Activated T-cell treated with anti-CD3 and anti-CD28 coated beads, Interleukin-2, amount 50 U/mL, for 4 hours (primary cell): ENCODE data around the gene TRIM52. TPM values are rescaled to one million over a fixed set of nuclear protein-coding genes. Genes with fewer than 3 reads are reported as not detected.
"Not testable (repeated sequence)": the region's sequence is repeated elsewhere in the genome, so short reads cannot be mapped to it uniquely, and the experiment has no call there.

ENCODE experiments used
- ATAC-seq, 2 donors: fragments of 200-7000 bp; cut with Tn5 transposase; one replicate each; pipeline ENCODE4 v1.10.0; 2021
- DNase-seq: peaks from one replicate; pipeline ENCODE4 v3.0.0-alpha.2; 2020
- H3K27me3 Mint-ChIP-seq: one replicate; pipeline ENCODE4 v1.8.0; 2021; ENCODE audit warnings: low read depth, mixed read lengths
- H3K36me3 Mint-ChIP-seq: one replicate; pipeline ENCODE4 v1.8.0; 2022; ENCODE audit warnings: mixed read lengths; ENCODE audit not compliant: insufficient read depth
- H3K4me1 Mint-ChIP-seq: one replicate; pipeline ENCODE4 v1.8.0; 2021; ENCODE audit warnings: low read depth, mixed read lengths
- H3K4me3 Mint-ChIP-seq: one replicate; pipeline ENCODE4 v1.8.0; 2021; ENCODE audit warnings: mild to moderate bottlenecking, moderate library complexity, mixed read lengths
- H3K9me3 Mint-ChIP-seq: one replicate; pipeline ENCODE4 v1.8.0; 2021; ENCODE audit warnings: mixed read lengths
- total RNA-seq, 3 donors: library from RNA; stranded (reverse); gene quantifications; one replicate each; pipeline ENCODE4 v1.2.1, GENCODE V29; 2021

The TRIM52 gene
- 10 to 100 TPM; 11.4 to 12.5 (median 12.0) TPM for total RNA-seq

DNA sequence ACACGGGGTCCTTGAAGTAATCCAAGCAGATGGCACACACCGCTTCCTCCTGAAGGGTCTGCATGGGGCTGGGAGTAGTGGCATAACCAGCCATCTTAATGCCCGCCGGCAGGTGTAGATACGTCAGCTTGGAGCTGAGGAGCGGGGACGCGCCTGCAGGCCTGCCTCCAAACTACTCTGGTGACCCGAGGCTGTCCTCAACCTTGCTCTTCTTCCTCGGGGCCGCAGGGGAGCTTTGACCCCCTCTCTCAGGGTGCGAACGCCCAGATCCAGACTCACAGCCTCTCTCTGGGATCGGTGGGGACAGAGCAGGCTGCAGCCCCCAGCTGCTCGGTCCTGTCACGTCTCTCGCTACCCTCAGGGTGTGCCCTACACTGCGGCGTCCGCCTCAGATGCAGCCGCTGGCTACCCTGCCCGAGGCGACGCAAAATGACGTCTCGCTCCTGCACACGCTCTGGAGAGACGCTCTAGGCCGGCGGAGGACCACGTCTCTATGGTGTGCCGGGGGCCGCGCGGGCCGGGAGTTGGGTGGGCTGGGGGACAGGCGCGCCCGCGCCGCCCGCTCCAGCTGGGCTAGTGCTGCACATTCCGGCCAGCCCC lies at the start of gene TRIM52:
Gene TRIM52, minus strand, starts transcription at position 424 of the 600 bp plus-strand sequence. Its CDS starts 330 bp downstream, at position 94.
- H3K4me1 Mint-ChIP-seq, result peaks cover 46% of the 10 kb centered on the region

DNA sequence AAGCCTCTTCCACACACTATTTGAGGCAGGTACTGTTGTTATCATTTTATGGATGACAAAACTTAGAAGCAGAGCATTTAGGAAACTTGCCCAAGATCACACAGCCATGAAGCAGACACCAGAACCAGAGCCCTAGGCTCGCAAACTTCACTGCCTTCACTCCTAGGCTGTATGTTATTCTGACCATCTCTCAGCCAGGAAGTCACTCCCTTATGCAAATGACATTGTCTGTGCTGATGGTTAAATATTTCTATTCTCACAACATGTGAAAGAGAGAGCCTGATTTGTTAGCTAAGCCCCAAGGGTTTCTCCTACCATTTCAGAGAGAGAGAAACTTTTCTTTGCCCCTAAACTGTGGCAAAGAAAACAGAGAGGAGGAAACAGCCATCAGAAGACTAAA lies 26.4 kb upstream of the TRIM52 start:
- H3K36me3 Mint-ChIP-seq, H3K4me1 Mint-ChIP-seq, H3K9me3 Mint-ChIP-seq, ATAC-seq, DNase-seq, H3K27me3 Mint-ChIP-seq, H3K4me3 Mint-ChIP-seq: not testable (repeated sequence)

More for the DNA sequence above, at the start of gene TRIM52:
- DNase-seq, result peak; percentile 86
- H3K4me3 Mint-ChIP-seq, result peak within 1 kb of the TSS; percentile 99
- H3K36me3 Mint-ChIP-seq, result peaks cover 23% of the 10 kb centered on the region
- H3K27me3 Mint-ChIP-seq, result no peaks in the 10 kb centered on the region
- no peaks in the 10 kb centered on the region for H3K9me3 Mint-ChIP-seq
- ATAC-seq, result peak; percentile 87 to 88

DNA sequence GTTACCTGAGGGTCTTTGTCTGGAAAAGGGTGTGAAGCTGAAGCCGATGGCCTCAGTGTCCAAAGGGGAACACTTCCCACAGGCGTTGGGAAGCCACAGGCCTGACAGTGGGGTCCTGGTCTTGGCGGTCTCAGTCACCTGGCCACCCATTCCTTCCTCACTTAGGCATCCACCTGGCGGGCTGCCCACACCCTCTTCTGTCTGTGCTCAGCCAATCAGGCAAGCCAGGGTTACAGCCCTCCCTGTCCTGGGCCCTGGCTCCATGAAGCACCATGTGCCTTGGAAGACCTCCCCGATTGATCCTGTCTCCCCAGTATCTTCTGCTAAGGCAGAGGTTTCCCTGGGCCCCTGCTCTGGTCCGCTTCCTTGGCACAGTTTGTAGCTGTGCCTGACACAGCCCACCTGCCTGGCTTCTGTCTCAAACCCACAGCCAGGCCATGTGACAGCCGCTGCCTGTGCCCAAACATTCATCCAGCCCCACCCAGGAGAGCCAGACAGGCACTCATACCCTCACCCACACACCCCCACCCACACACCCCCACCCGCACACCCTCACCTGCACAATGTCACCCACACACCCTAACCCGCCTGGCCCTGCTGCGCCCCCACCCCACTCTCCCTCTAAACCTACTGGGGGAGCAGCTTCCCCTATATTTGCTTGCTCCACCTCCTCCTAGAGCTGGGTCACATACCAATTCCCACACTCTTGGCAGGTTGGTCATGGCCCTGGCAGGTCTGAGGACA lies 25.2 kb upstream of the TRIM52 start:
- ATAC-seq, H3K4me3 Mint-ChIP-seq, DNase-seq, H3K27me3 Mint-ChIP-seq, H3K36me3 Mint-ChIP-seq, H3K4me1 Mint-ChIP-seq, H3K9me3 Mint-ChIP-seq: not testable (repeated sequence)

DNA sequence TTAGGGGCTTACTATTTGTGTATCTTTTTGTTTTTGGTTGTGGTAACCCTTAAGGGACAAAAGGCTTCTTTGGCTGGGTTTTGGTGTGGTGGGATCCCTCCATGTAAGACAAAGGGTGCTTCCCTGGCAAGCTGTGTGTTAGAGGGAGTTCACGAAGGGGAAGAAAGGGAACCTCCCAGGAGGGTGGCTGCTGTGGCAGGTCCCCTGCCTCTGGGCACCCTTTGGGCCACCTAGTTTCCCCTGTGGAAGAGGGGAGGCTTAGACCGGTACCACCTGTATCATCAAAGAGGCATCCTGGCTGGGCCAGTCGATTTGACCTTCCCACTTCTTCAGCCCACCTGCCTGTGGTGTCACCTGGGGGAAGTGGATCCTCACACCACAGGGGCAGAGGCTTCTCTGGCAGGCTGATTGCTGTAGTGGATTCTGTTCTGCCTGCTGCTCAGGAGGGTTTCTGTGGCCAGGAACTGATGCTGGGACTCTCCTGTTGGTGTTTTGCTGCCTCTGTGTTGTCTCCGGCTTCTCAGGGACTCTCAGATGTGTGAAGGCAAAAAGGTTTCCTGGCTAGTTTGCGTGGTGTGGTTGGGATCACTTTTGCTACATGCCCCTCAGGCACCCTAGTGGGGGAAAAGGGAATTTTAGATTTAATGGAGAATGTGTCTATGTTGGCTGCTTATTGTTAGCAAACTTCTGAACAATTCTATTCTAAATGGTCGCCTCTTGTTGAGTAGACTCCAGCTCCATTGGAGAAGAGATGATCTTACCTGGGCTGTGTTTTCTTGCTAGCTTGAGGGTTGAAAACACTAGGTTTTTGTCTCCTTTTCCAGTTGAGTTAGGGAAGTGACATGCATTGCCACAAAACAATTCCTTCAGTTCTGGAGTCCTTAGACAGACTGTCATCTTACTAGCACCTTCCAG lies 23.2 kb upstream of the TRIM52 start:
- H3K4me1 Mint-ChIP-seq, H3K9me3 Mint-ChIP-seq, DNase-seq, H3K27me3 Mint-ChIP-seq, ATAC-seq, H3K36me3 Mint-ChIP-seq, H3K4me3 Mint-ChIP-seq: not testable (repeated sequence)

DNA sequence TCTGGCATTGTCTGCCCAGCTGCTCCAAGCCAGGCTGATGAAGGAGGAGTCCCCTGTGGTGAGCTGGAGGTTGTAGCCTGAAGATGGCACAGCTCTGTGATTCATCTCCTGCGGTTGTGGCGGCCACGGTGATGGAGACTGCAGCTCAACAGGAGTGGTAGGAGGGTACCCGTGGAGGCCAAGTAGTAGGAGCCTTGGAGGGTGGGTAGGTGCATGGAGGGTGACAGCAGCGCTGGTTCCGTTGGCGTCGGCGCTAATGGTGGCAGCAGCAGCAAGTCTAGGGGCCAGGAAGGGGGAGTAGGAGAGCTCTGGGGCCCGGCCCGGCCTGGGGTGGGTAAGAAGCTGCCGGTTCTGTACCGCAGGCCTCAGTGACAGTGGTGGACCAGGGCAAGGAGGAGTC lies 22.4 kb upstream of the TRIM52 start:
- DNase-seq, result no peak
- no peaks in the 10 kb centered on the region for H3K36me3 Mint-ChIP-seq
- H3K27me3 Mint-ChIP-seq, result no peaks in the 10 kb centered on the region
- H3K4me3 Mint-ChIP-seq, result no peak overlapping the region
- H3K9me3 Mint-ChIP-seq, result no peaks in the 10 kb centered on the region
- no peak for ATAC-seq
- H3K4me1 Mint-ChIP-seq, result peaks cover 2% of the 10 kb centered on the region

DNA sequence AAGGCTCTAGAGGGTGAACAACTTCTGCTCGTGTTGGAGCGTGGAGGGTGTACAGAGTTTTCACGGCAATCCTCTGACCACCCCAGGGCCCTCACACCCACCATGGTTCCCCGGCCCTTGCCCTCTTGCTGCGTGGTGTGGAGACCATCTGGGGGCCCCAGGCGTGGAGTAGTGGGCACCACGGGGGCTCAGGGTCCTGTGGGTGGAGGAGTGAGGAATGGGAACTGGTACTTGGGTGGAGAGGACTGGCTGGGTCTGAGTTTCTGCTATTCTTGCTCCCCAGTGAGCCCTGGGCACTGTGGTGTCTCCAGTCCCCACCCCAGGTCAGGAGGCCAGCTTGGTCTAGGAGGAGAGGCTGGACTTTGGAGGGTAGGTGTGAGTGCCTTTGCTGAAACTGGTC lies 21.9 kb upstream of the TRIM52 start:
- DNase-seq, result no peak
- Mint-ChIP-seq H3K4me1 (peaks cover 2% of the 10 kb centered on the region), H3K27me3 (no peaks in the 10 kb centered on the region)

DNA sequence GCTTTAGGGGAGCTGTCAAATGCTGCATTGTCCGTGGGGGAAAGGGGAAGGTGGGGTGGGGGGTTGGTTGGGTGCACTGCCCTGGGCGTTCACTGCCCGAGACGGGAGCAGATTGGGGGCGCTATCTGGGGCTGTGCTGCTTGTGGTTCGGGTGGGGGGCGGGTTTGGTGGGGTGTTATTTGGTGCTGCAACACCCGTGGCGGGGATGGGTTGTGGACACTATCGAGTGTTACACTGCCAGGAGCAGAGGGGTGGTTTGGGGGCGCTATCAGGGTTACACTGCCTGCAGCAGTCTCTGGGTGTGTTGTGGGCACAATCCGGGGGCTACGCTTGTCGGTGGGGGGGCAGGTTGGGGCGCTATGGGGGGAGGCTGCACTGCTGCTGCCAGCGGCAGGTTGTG lies 21.5 kb upstream of the TRIM52 start:
- not testable (repeated sequence) for H3K27me3 Mint-ChIP-seq, H3K4me1 Mint-ChIP-seq, DNase-seq, H3K9me3 Mint-ChIP-seq, H3K36me3 Mint-ChIP-seq, ATAC-seq, H3K4me3 Mint-ChIP-seq

More for the DNA sequence above, 21.9 kb upstream of the TRIM52 start:
- H3K36me3 Mint-ChIP-seq, result no peaks in the 10 kb centered on the region
- no peak for ATAC-seq
- H3K4me3 Mint-ChIP-seq, result no peak overlapping the region
- H3K9me3 Mint-ChIP-seq, result no peaks in the 10 kb centered on the region

DNA sequence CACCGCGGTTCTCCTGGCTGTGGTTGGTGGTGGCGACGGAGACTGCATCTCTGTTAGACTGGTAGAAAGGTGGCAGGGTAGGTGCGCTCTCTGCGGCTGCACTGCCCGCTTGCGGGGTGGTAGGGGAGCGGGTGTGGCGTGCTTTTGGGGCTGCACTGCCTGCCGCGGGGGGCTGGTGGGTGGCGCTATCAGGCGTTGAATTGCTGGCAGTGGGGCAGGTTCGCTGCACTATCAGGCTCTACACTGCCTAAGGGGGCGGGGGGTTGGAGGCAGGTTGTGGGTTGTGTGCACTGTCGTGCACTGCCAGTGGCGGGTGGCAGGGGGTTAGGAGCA lies 21.0 kb upstream of the TRIM52 start:
- no peak for ATAC-seq
- Mint-ChIP-seq H3K27me3 (no peaks in the 10 kb centered on the region), H3K9me3 (no peaks in the 10 kb centered on the region), H3K4me3 (no peak overlapping the region), H3K4me1 (peaks cover 2% of the 10 kb centered on the region), H3K36me3 (no peaks in the 10 kb centered on the region)
- no peak for DNase-seq

DNA sequence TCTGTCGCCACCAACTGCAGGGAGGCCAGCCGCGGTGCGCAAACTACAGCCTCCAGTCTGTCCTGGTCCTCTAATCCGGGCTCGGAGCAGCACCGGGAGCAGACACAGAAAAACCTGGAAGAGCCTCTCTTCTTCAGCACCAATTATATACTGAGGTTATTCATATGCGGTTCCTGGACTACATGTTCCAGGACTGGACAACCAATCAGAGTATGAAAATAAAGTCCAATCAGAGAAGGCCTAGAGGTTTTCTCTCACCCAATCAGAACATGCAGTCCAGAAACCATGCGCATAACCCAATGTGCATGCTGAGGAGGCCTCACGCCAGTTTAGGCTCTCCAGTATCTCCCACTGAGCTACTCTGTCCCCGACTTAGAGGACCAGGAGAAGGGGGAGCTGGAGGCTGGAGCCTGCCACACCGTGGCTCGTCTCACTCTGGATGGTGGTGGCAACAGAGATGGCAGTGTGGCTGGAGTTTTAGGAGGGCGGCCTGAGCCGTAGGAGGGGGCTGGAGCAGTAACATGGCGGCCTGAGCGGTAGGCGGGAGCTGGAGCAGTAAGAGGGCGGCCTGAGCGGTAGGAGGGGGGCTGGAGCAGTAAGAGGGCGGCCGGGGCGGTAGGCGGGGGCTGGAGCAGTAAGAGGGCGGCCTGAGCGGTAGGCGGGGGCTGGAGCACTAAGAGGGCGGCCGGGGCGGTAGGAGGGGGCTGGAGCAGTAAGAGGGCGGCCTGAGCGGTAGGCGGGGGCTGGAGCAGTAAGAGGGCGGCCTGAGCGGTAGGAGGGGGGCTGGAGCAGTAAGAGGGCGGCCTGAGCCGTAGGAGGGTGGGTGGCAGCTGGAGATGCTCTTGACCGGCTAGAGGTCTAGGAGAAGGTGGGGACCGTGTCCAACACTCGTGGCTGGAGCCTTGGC lies 20.4 kb upstream of the TRIM52 start:
- Mint-ChIP-seq H3K4me1 (peaks cover 2% of the 10 kb centered on the region), H3K27me3 (no peaks in the 10 kb centered on the region), H3K36me3 (no peaks in the 10 kb centered on the region), H3K4me3 (no peak overlapping the region), H3K9me3 (no peaks in the 10 kb centered on the region)
- no peak for DNase-seq
- no peak for ATAC-seq

DNA sequence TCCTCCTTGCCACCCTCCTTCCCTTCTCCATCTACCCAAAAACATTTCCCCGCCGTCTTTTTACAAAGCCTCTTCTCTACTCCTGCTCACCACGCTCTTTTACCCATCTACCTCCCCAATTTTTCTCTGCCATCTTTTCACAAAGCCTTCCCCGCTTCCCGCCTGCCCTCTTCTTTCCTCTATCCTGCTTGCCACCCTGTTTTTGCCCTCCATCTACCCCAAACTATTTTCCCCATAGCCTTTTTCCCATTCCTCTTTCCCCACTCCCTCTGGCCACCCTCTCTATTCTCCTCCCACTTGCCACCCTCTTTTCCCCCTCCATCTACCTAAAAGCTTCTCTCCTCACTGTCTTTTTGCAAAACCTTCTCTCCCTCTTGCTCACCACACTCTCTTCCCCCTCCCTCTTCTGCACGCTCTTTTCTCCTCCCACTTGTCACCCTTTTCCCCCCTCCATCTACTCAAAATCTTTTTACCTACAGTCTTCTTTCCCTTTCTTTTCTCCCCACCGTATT lies 19.4 kb upstream of the TRIM52 start:
- Mint-ChIP-seq H3K4me3 (no peak overlapping the region), H3K4me1 (peaks cover 2% of the 10 kb centered on the region), H3K36me3 (no peaks in the 10 kb centered on the region), H3K27me3 (no peaks in the 10 kb centered on the region), H3K9me3 (no peaks in the 10 kb centered on the region)
- ATAC-seq (no peak), DNase-seq (no peak)

DNA sequence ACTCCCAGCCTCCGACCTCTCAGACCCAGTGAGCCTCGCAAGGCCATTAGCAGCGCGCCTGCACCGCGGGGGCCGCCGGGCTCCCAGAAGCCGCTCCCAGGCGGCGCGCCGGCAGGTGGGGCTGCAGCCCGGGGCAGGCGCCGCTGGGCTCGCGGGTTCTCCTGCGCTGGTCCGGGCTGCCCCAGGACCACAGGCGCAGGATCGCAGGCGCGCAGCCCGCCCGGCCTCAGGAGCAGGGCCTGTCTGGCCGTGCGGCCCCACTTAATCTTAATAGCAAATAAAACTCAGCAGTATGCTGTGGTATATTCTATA lies 12.4 kb upstream of the TRIM52 start:
- not testable (repeated sequence) for H3K4me3 Mint-ChIP-seq, ATAC-seq, DNase-seq, H3K36me3 Mint-ChIP-seq, H3K4me1 Mint-ChIP-seq, H3K9me3 Mint-ChIP-seq, H3K27me3 Mint-ChIP-seq

DNA sequence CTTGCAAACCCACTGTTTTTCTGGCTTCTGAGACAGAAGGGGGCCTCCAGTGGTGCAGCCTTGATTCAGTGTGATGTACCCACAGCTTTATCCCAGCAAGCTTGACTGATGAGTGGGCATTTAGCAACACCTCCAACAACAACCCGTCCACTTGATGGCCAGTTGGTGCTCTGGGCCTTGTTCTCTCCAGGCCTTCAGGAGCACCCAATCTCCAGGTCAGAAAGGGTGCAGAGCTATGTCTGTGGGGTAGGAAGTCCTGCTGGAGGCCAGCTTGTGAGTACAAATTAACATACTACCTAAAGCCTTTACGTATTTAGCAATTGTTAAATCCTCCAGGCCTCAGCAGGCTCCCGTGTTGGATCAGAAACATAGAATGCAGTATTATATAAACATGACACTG lies 10.1 kb upstream of the TRIM52 start:
- ATAC-seq (no peak), DNase-seq (no peak)
- no peaks in the 10 kb centered on the region for H3K9me3 Mint-ChIP-seq
- H3K4me1 Mint-ChIP-seq, result no peaks in the 10 kb centered on the region
- no peaks in the 10 kb centered on the region for H3K36me3 Mint-ChIP-seq
- H3K27me3 Mint-ChIP-seq, result no peaks in the 10 kb centered on the region
- no peak overlapping the region for H3K4me3 Mint-ChIP-seq

DNA sequence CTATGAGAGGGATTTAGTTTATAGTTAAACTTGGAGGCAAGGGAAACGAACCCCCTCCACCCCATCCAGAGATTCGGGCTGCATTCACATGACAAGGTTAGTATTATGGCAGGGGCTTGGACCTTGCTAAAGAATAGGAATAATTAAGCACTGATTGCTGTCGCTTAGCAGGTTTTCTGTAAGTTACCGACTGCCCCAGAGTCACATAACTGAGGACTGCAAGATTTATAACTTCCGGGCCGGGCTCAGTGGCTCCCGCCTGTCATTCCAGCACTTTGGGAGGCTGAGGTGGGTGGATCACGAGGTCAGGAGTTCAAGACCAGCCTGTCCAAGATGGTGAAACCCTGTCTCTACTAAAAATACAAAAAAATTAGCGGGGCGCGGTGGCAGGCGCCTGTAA lies 7.0 kb upstream of the TRIM52 start:
- ATAC-seq, result not testable (repeated sequence)

More for the DNA sequence above, 7.0 kb upstream of the TRIM52 start:
- H3K4me1 Mint-ChIP-seq, H3K9me3 Mint-ChIP-seq, DNase-seq, H3K4me3 Mint-ChIP-seq, H3K27me3 Mint-ChIP-seq: not testable (repeated sequence)
- peaks cover 11% of the 10 kb centered on the region for H3K36me3 Mint-ChIP-seq
